ENCODE measurements around the gene KLHL18.
"Not testable (repeated sequence)": the region's sequence is repeated elsewhere in the genome, so short reads cannot be mapped to it uniquely, and the experiment has no call there.

Gene KLHL18

DNA sequence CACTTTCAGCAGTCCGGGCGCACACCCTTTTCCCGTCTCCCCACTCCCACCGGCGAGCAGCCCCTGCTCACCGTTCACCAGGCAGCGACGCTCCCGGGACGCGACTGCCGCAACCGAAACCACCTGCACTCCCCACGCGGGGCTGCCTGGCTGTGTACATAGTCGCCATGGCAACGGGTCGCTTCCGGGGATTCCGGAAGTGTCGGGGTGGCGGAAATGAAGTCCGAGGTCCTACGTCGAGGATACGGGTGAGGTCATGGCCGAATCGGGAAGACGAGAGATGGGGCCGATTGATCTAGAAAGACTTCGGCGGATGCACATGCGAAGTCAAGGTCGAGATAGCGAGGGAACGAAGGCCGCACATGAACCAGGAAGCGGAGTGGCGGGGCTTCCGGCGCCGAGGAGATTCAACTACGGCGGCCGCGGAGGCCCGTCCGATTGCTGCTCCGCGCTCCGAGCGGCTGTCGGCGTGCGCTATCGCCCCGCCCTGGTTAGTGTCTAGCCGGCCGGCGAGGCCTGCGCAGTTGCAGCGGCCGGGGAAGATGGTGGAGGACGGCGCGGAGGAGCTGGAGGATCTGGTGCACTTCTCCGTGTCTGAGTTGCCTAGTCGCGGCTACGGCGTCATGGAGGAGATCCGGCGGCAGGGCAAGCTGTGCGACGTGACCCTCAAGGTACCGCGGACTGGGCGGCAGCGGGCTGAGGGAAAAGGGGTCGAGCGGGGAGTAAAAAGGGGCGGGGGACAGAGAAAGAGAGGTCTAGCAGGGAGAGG, at the start of gene KLHL18, which contains the start of gene KIF9:
Gene KLHL18, plus strand, starts transcription at position 521 of the 769 bp plus-strand sequence. Its CDS starts 22 bp downstream, at position 543.
Gene KIF9, minus strand, starts transcription at position 376 of the 769 bp plus-strand sequence. CDS start 5,425 bp downstream, outside the sequence.
- peak; percentile 88 for DNase-seq

DNA sequence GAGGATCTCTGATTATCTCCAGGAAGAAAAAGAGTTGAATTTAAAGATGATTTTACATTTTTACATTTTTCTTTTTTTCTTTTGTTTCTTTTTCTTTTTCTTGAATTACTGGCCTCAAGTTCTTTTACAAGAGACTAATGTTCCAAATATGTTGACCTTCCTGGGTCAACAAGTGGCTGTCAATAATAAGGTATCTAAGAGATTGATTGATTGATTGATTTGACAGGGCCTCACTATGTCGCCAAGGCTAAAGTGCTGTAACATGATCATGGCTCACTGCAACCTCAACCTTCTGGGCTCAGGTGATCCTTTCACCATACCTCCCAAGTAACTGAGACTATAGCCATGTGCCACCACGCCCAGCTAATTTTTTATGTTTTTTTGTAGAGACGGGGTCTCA, 44.7 kb upstream of the KLHL18 start:
- no peak for DNase-seq

- no peak for DNase-seq
Measured at GRCh38 chr3:47239929-47240328, 42.8 kb upstream of the KLHL18 start.

DNA sequence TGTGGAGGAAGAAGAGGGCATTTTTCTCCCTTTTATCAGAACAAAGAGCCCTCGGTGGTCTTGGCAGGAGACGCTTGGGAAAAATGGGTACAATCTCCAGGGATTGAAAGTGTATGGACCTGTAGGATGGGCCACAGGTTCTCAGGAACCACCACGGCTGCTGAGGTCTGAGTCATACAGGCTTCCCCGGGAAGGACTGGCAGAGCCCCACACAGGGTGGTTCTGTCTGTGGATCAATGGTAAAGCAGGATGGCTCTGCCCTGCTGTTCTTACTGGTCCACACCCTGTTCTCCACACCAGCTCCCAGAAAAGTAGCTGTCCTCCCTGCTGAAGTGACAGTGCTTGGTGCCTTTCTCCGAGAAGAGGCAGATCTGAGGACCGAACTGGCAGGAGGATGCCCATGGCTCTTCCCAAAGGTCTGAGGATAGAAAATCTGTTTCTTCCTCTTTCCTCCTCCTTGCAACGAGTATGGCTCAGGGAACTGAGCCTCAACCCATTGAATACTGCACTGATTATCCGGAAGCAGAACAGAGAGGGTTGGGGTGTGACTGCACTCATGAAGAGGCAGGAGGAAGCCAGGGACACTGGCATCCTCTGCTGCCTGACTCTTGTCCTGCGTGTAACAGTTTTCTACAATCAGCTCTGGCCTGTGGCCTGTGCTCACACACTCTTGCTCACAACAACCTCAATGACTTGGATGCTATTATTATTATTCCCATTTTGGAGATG, 39.2 kb upstream of the KLHL18 start:
- no peak for DNase-seq

GRCh38 chr3:47244531-47245100, 38.1 kb upstream of the KLHL18 start:
- DNase-seq: no peak

DNA sequence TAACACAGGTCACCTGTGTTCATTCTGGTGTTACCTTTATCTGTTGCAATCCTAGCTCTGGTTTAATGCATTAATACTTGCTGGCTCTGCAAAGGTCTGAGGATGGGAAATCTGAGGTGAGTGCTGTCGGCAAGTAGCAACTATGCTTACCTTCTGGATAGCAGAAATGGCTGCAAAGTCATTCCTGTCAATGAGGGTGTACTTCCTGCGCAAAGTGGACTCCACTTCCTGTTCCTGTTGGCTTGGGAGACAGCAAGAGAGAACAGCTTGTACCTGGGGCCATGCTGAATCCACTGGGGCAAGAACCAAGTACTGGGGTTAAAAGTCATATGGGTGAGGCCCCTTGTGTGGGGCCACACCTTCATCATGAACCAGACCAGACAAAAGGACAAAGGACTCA, 37.5 kb upstream of the KLHL18 start:
- no peak for DNase-seq

DNA sequence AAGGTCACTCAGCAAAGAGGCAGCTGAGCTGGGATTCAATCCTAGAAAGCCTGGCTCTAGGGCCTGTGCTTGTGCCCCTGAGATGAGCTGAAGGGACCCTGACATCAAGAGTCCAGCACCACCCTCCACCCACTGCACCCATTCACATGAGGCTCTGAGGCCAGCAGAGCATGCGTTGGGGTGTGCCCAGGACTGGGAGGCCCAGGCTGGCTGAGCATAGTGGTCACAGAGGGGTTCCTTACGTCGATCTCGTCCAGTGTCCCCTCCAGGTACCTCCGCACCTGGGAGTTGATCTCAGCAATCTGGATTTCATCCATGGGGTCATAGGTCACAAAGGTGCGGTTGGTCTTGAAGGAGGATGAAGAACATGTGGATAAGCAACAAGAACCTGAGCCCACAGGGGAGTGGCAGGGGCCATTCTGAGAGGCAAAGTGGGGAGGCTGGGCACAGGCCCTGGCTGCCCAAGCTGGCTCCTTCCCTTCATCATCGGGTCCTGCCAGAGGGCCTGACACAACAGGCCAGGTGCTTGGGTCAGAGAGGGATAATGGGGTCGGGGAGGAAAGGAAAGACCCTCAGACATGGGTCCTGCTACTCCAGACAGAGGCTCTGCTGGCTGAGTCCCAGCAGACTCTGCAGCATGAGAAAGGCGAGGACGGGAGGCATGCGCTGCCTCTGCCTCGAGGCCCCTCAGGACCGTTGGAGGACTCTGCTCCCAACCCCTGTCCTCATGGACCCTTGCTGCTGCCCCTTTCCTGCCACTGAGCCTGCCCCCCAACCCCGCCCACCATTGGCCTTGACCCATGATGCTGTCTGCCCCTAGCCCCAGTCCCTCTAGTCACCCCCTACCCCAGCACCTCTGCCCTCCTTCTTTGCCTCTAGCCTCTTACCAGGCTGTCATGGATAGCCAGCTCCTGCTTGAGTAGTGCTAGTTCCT, 35.3 kb upstream of the KLHL18 start:
- no peak for DNase-seq

- no peak for DNase-seq
Measured at GRCh38 chr3:47250309-47251060, 32.3 kb upstream of the KLHL18 start.

- not testable (repeated sequence) for DNase-seq
Measured at GRCh38 chr3:47251085-47251484, 31.7 kb upstream of the KLHL18 start.

DNA sequence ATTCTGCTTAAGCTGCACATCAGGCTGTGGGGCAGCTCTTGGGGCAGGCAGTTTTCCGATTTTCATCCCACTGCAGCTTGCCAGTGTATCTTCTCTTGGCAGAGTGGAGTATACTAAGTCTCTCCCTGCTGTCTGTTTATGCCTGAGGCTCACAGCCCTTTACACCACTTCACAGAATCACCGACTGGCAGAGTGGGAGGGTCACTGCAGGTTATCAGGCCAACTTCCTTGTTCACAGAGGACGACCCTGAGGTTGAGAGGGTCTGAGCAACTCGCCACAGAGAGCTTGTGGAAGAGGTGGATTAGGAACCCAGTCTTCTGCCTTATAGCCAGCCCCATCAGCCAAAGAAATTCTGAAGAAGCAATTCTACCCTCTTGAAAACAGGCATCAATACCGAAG, 31.1 kb upstream of the KLHL18 start:
- DNase-seq: no peak

DNA sequence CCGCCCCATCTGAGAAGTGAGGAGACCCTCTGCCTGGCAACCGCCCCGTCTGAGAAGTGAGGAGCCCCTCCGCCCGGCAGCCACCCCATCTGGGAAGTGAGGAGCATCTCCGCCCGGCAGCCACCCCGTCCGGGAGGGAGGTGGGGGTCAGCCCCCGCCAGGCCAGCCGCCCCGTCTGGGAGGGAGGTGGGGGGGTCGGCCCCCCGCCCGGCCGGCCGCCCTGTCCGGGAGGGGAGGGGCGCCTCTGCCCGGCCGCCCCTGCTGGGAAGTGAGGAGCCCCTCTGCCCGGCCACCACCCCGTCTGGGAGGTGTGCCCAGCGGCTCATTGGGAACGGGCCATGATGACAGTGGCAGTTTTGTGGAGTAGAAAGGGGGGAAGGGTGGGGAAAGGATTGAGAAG, 26.4 kb upstream of the KLHL18 start:
- DNase-seq: not testable (repeated sequence)

DNA sequence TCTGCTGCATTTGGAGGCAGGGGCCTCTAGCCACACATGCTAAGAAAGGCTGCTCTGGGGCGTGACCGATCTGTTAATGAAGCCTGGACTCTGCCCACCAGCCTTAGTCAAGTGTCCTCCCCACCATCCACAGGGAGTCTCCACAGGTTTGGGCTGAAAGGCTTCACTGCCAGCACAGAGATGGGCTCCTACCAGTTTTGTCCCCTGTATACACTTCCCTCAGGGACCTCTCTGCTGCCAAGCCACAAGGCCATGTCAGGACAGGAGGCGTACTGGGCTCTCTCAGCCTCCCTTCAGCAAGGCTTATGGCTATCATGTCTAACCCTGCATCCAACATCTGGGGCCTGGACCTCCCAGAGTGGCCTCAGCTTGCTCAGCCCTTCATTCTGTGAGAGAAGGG, 23.6 kb upstream of the KLHL18 start:
- no peak for DNase-seq

DNA sequence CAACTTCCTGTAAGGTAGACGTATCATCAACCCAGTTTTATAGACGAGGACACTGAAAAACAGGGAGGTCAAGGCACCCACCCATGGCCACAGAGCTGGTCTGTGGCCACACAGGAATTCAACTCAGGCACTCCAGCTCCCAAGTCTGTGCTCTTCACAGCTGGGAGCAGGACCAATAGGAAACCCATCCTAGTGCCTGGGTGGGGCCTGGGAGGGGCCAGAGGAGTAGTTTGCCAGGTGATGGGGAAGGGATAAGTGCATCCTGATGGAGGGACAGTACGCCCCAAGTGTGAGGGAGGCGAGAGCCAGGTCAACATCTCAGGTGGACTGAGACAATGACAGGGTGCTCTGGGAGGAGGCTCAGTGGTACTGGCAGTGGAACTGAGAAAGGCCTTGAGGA, 22.1 kb upstream of the KLHL18 start:
- DNase-seq: no peak

DNA sequence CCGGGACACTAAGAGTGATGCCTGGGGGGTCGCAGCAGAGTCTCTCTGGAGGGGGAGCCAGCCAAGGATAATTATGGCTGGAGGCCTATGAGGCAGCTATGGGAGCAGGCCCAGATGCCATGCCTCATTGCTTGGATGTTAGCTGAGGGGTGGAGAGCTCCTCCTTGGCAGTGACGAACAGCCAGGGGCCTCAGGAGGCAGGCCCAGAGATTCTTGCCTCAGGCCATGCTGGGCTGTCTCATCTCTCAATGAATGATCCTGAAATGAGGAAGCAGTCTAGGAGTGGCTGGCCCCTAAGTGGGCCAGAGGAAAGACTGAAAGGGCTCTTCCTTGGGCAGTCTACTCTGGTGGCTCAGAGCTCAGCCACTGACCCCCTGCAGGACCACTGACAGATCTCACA, 21.4 kb upstream of the KLHL18 start:
- DNase-seq: no peak

GRCh38 chr3:47265008-47265407, 17.7 kb upstream of the KLHL18 start:
- DNase-seq: no peak

GRCh38 chr3:47265725-47266428, 16.9 kb upstream of the KLHL18 start:
- no peak for DNase-seq

DNA sequence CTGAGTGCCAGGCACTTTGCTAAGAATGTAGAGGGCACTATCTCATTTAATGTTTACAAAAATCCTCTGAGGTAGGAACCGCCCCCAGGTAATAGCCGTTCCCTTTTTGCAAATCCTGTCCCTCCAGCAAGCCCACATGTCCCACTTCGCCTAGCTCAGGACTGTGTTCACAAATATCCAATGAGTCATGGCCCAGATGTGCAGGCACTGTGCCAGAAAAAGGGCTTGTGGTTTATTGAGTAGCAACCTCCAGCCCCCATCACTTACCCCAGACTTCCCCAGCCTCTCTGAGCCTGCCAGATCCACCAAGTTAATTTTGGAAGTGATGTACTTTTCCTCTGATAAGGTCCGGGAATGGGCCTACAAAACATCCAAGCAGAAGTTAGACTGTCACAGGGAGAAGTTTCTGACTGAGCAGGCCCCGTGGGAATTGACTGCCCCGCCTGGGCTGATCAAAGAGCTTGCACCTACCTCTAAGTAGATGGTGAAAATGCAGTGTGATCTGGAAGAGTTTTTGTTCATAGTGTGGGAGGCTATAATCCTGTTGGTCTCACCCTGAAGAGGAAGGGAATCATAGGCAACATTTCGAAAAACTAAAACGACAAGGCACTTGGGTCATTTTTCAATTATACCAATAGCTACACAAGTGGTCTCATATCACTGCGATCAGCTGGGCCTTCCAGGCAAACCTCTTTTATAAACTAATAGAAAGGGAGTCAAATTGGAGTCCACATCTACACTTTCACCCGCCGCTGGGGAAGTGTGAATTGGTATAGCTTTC, 15.8 kb upstream of the KLHL18 start:
- no peak for DNase-seq

DNA sequence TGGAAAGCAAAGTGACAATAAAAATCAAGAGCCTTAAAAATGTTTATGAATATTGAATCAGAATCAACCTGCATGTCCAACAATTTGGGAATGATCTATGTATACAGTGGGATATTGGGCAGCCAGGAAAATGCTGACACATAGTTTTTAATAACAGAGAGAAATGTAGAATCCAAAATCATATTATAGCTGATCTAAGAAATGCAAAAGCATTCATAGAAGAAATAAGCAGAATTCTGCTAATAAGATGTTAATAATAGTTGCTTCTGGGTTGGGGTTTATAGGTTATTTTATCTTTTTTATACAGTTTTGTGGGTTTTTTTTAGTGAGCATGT, 15.3 kb upstream of the KLHL18 start:
- DNase-seq: no peak

GRCh38 chr3:47270526-47270925, 12.2 kb upstream of the KLHL18 start:
- no peak for DNase-seq

- no peak for DNase-seq
Measured at GRCh38 chr3:47273564-47273963, 9.2 kb upstream of the KLHL18 start.

DNA sequence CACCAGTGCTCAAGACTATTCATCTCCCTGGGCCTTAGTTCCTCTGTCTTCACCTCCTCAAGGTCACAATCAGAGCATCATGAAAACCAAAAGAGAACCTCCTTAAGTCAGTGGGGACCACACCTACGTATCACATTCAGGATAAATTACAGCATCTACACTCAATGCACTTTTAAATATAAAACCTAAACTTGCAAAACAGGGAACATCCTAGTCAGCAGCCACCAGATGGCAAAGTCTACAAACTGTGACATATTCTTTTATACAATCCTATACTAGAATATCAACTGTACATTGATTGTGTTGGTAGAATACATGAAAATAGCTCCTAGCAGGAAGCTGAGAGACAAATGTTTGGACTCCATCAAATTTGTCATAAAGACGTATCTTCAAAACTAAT, 8.1 kb upstream of the KLHL18 start:
- DNase-seq: no peak
